ENCODE data around the gene SOX6.

DNA sequence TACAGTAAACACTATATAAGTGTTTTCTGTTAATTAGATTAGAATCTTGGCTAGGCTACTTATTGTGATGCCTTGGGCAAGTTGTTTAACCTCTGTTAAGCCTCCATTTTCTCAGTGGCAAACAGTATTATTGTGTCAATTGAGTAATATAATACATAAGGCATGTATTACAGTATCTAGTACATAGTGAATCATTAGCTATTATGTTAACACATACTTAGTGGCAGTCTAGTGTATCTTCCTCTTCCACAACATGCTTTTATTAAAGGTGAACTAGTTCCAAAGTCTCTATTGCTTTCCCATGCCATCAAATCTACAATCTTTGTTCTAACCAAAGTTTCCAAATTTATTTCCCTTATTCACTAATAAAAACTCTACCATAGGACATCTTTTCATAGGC lies 200.9 kb downstream of the SOX6 start:
- TF ChIP-seq, protein P1, sequence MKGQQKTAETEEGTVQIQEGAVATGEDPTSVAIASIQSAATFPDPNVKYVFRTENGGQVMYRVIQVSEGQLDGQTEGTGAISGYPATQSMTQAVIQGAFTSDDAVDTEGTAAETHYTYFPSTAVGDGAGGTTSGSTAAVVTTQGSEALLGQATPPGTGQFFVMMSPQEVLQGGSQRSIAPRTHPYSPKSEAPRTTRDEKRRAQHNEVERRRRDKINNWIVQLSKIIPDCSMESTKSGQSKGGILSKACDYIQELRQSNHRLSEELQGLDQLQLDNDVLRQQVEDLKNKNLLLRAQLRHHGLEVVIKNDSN (IDR thresholded peaks at IDR 0.05; ENCODE audit: borderline replicate concordance, low read depth) = no peak
- no peak for TF ChIP-seq SMC3 (IDR thresholded peaks at IDR 0.05; ENCODE audit: low read depth, low read length)
- no peak for TF ChIP-seq CTCF (IDR thresholded peaks at IDR 0.05)
- no peak for TF ChIP-seq POLR2AphosphoS5 (IDR thresholded peaks at IDR 0.05; ENCODE audit: low read depth, low read length)
- no peak for TF ChIP-seq GATA2 (CRISPR knock-in tag; IDR thresholded peaks at IDR 0.05)
- TF ChIP-seq TAF1 (IDR thresholded peaks at IDR 0.05; ENCODE audit: borderline replicate concordance, low read depth, low read length) = no peak
- TF ChIP-seq EZH2phosphoT487 (IDR thresholded peaks at IDR 0.05; ENCODE audit: borderline replicate concordance, low read depth) = no peak
- TF ChIP-seq RXRA (IDR thresholded peaks at IDR 0.05; ENCODE audit: borderline replicate concordance, low read depth) = no peak
- no peak for TF ChIP-seq JUND (IDR thresholded peaks at IDR 0.05)
- no peak for TF ChIP-seq RFX5 (IDR thresholded peaks at IDR 0.05; ENCODE audit: low read length)
- no peak for TF ChIP-seq EP300 (IDR thresholded peaks at IDR 0.05; ENCODE audit: borderline replicate concordance in 1 of 2, low read depth in 1 of 2, low read length in 1 of 2)
- no peak for TF ChIP-seq RAD21 (IDR thresholded peaks at IDR 0.05; ENCODE audit: low read length)
- TF ChIP-seq TCF12 (IDR thresholded peaks at IDR 0.05) = no peak

Data from SK-N-SH (cell line).